Neural cell (in vitro differentiated cells): Measurements from ENCODE around the gene TMEM252.

Experiments used
- TF ChIP-seq, protein P1 (sequence below): fragments of 450-650 bp; IDR thresholded peaks from 2 replicates; pipeline ENCODE4 v1.5.1; 2014; ENCODE audit warnings: antibody characterized with exemption, mild to moderate bottlenecking, moderate library complexity; ENCODE audit not compliant: poor library complexity, severe bottlenecking
- TF ChIP-seq, protein P2 (sequence below): IDR thresholded peaks from 2 replicates; pipeline ENCODE4 v1.6.1; 2012; ENCODE audit warnings: borderline replicate concordance

- TF ChIP-seq, protein P1, sequence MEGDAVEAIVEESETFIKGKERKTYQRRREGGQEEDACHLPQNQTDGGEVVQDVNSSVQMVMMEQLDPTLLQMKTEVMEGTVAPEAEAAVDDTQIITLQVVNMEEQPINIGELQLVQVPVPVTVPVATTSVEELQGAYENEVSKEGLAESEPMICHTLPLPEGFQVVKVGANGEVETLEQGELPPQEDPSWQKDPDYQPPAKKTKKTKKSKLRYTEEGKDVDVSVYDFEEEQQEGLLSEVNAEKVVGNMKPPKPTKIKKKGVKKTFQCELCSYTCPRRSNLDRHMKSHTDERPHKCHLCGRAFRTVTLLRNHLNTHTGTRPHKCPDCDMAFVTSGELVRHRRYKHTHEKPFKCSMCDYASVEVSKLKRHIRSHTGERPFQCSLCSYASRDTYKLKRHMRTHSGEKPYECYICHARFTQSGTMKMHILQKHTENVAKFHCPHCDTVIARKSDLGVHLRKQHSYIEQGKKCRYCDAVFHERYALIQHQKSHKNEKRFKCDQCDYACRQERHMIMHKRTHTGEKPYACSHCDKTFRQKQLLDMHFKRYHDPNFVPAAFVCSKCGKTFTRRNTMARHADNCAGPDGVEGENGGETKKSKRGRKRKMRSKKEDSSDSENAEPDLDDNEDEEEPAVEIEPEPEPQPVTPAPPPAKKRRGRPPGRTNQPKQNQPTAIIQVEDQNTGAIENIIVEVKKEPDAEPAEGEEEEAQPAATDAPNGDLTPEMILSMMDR: no peak
- TF ChIP-seq, protein P2, sequence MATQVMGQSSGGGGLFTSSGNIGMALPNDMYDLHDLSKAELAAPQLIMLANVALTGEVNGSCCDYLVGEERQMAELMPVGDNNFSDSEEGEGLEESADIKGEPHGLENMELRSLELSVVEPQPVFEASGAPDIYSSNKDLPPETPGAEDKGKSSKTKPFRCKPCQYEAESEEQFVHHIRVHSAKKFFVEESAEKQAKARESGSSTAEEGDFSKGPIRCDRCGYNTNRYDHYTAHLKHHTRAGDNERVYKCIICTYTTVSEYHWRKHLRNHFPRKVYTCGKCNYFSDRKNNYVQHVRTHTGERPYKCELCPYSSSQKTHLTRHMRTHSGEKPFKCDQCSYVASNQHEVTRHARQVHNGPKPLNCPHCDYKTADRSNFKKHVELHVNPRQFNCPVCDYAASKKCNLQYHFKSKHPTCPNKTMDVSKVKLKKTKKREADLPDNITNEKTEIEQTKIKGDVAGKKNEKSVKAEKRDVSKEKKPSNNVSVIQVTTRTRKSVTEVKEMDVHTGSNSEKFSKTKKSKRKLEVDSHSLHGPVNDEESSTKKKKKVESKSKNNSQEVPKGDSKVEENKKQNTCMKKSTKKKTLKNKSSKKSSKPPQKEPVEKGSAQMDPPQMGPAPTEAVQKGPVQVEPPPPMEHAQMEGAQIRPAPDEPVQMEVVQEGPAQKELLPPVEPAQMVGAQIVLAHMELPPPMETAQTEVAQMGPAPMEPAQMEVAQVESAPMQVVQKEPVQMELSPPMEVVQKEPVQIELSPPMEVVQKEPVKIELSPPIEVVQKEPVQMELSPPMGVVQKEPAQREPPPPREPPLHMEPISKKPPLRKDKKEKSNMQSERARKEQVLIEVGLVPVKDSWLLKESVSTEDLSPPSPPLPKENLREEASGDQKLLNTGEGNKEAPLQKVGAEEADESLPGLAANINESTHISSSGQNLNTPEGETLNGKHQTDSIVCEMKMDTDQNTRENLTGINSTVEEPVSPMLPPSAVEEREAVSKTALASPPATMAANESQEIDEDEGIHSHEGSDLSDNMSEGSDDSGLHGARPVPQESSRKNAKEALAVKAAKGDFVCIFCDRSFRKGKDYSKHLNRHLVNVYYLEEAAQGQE: no peak
Measured at GRCh38 chr9:68545033-68545705, 4.5 kb upstream of the TMEM252 start.
